IMR-90 (cell line): ENCODE results near the gene LGALS16. TPM values are rescaled to one million over a fixed set of nuclear protein-coding genes. Genes with fewer than 3 reads are reported as not detected.

Source experiments
- ATAC-seq: fragments of 200-7000 bp; cut with Tn5 transposase; 2 replicates; pipeline ENCODE4 v1.9.1; 2020; ENCODE audit warnings: low read depth, mild to moderate bottlenecking, moderate library complexity
- Bru-seq: library from RNA; stranded (reverse); fragments of 400-500 nt; gene quantifications from one replicate; lab custom pipeline; 2021; lab: Mats Ljungman, UMichigan
- BruChase-seq, 2 experiments: library from RNA; stranded (reverse); fragments of 400-500 nt; gene quantifications; one replicate each; lab custom pipeline; 2021; lab: Mats Ljungman, UMichigan
- BruUV-seq: library from RNA; stranded (reverse); fragments of 400-500 nt; replicated peaks from 2 replicates; lab custom pipeline; 2021; lab: Mats Ljungman, UMichigan
- CTCF ChIA-PET: fragments of 300-600 bp; formaldehyde crosslinking; extraction: SDS; loops from one replicate; lab custom pipeline; 2021; ENCODE audit warnings: antibody characterized with exemption; lab: Yijun Ruan, JAX
- POLR2A ChIA-PET: fragments of 300-600 bp; sonication (Branson Sonifier 250); formaldehyde crosslinking; loops from one replicate; lab custom pipeline; 2022; ENCODE audit warnings: antibody characterized with exemption; ENCODE audit not compliant: unreplicated experiment; lab: Charles Lee
- DNase-seq: peaks from one replicate; pipeline ENCODE4 v3.0.0; 2013
- H2AFZ ChIP-seq: replicated peaks from 2 replicates; pipeline ENCODE3; 2013; ENCODE audit warnings: low read length, mild to moderate bottlenecking; ENCODE audit not compliant: poor library complexity
- H2AK5ac ChIP-seq: 2 replicates; pipeline ENCODE4 v1.6.1; 2013; ENCODE audit warnings: low read depth, low read length, inconsistent platforms
- H2AK9ac ChIP-seq: replicated peaks from 2 replicates; pipeline ENCODE3; 2013; ENCODE audit warnings: mild to moderate bottlenecking, low read depth, low read length, moderate library complexity; ENCODE audit not compliant: poor library complexity
- H2BK120ac ChIP-seq: 2 replicates; pipeline ENCODE4 v1.6.1; 2013; ENCODE audit warnings: low read depth, low read length, inconsistent platforms
- H2BK15ac ChIP-seq: 3 replicates; pipeline ENCODE4 v1.6.1; 2013; ENCODE audit warnings: low read depth, low read length, inconsistent platforms
- H2BK20ac ChIP-seq: 2 replicates; pipeline ENCODE4 v1.6.1; 2013; ENCODE audit warnings: low read depth, mild to moderate bottlenecking, inconsistent platforms, low read length, moderate library complexity
- H2BK5ac ChIP-seq: 2 replicates; pipeline ENCODE4 v1.6.1; 2013; ENCODE audit warnings: mild to moderate bottlenecking, low read depth, low read length, inconsistent platforms; ENCODE audit not compliant: poor library complexity, severe bottlenecking
- H3K14ac ChIP-seq: replicated peaks from 2 replicates; pipeline ENCODE4 v1.6.1; 2013; ENCODE audit warnings: low read depth, low read length, inconsistent platforms
- H3K18ac ChIP-seq: 2 replicates; pipeline ENCODE4 v1.6.1; 2013; ENCODE audit warnings: low read depth, low read length, control low read depth
- H3K23ac ChIP-seq: 2 replicates; pipeline ENCODE4 v1.6.1; 2013; ENCODE audit warnings: low read depth, low read length, inconsistent platforms
- H3K27ac ChIP-seq: 2 replicates; pipeline ENCODE4 v1.5.1; 2013; ENCODE audit warnings: mild to moderate bottlenecking, control low read depth, low read length; ENCODE audit not compliant: insufficient read depth
- H3K27me3 ChIP-seq: 2 replicates; pipeline ENCODE4 v1.6.1; 2013; ENCODE audit warnings: low read length; ENCODE audit not compliant: control insufficient read depth, insufficient read depth
- H3K36me3 ChIP-seq: 2 replicates; pipeline ENCODE4 v1.6.1; 2013; ENCODE audit warnings: low read length, mixed read lengths; ENCODE audit not compliant: control insufficient read depth, insufficient read depth
- H3K4ac ChIP-seq: 2 replicates; pipeline ENCODE4 v1.6.1; 2013; ENCODE audit warnings: low read depth, low read length, inconsistent platforms
- H3K4me1 ChIP-seq: 2 replicates; pipeline ENCODE4 v1.6.1; 2013; ENCODE audit warnings: low read length, mixed read lengths; ENCODE audit not compliant: control insufficient read depth, insufficient read depth
- H3K4me2 ChIP-seq: 2 replicates; pipeline ENCODE4 v1.6.1; 2013; ENCODE audit warnings: low read depth, mild to moderate bottlenecking, control low read depth, low read length, moderate library complexity
- H3K4me3 ChIP-seq: 2 replicates; pipeline ENCODE4 v1.5.1; 2013; ENCODE audit warnings: low read depth, mild to moderate bottlenecking, control low read depth, low read length, moderate library complexity; ENCODE audit not compliant: insufficient read depth
- H3K56ac ChIP-seq: 2 replicates; pipeline ENCODE4 v1.6.1; 2013; ENCODE audit warnings: low read length, inconsistent platforms; ENCODE audit not compliant: insufficient read depth; ENCODE audit errors: extremely low read depth
- H3K79me1 ChIP-seq, 2 experiments: 2 replicates each; pipeline ENCODE4 v1.6.1; 2013; ENCODE audit warnings: low read length in 2 of 2, inconsistent platforms in 1 of 2, low read depth in 1 of 2
- H3K9ac ChIP-seq: 2 replicates; pipeline ENCODE4 v1.6.1; 2013; ENCODE audit warnings: low read depth, low read length, control low read depth
- H3K9me1 ChIP-seq: 2 replicates; pipeline ENCODE4 v1.6.1; 2013; ENCODE audit warnings: low read length, inconsistent platforms; ENCODE audit not compliant: insufficient read depth
- H3K9me3 ChIP-seq: 2 replicates; pipeline ENCODE4 v1.6.1; 2013; ENCODE audit warnings: low read length; ENCODE audit not compliant: control insufficient read depth, insufficient read depth
- H4K20me1 ChIP-seq: 2 replicates; pipeline ENCODE4 v1.6.1; 2013; ENCODE audit warnings: low read length, inconsistent platforms; ENCODE audit not compliant: insufficient read depth
- H4K5ac ChIP-seq: 2 replicates; pipeline ENCODE4 v1.6.1; 2013; ENCODE audit warnings: mild to moderate bottlenecking, low read depth, low read length, control low read depth
- H4K8ac ChIP-seq, 2 experiments: 2 replicates each; pipeline ENCODE4 v1.6.1; 2013; ENCODE audit warnings: low read depth in 2 of 2, low read length in 2 of 2, control low read depth in 1 of 2, inconsistent platforms in 1 of 2
- H4K91ac ChIP-seq: 2 replicates; pipeline ENCODE4 v1.6.1; 2013; ENCODE audit warnings: low read depth, low read length, inconsistent platforms; ENCODE audit not compliant: insufficient read depth
- BHLHE40 ChIP-seq: fragments of 150-350 bp; IDR thresholded peaks from 2 replicates; pipeline ENCODE4 v1.6.1; 2016; ENCODE audit warnings: mild to moderate bottlenecking, low read depth, low read length
- CEBPB ChIP-seq: IDR thresholded peaks from 2 replicates; pipeline ENCODE4 v1.6.1; 2012; ENCODE audit warnings: low read depth, low read length, improper control_type of control experiment
- CTCF ChIP-seq: conservative IDR thresholded peaks from 2 replicates; pipeline ENCODE4 v1.5.1; 2012; ENCODE audit warnings: mild to moderate bottlenecking, low read depth, low read length, improper control_type of control experiment
- FOS ChIP-seq: fragments of 150-350 bp; IDR thresholded peaks from 2 replicates; pipeline ENCODE4 v1.6.1; 2016; ENCODE audit warnings: low read depth, low read length
- MAFK ChIP-seq: IDR thresholded peaks from 2 replicates; pipeline ENCODE4 v1.6.1; 2012; ENCODE audit warnings: low read depth, low read length, improper control_type of control experiment
- MAZ ChIP-seq: IDR thresholded peaks from 2 replicates; pipeline ENCODE4 v1.6.1; 2012; ENCODE audit warnings: low read depth, mild to moderate bottlenecking, low read length, improper control_type of control experiment, moderate library complexity, borderline replicate concordance
- NFE2L2 ChIP-seq: fragments of 150-350 bp; IDR thresholded peaks from 2 replicates; pipeline ENCODE4 v1.6.1; 2016; ENCODE audit warnings: low read depth, mild to moderate bottlenecking, low read length
- POLR2A ChIP-seq: IDR thresholded peaks from 2 replicates; pipeline ENCODE4 v1.6.1; 2012; ENCODE audit warnings: mild to moderate bottlenecking, low read depth, low read length
- RAD21 ChIP-seq: IDR thresholded peaks from 2 replicates; pipeline ENCODE4 v1.6.1; 2012; ENCODE audit warnings: low read length, improper control_type of control experiment
- RCOR1 ChIP-seq: IDR thresholded peaks from 2 replicates; pipeline ENCODE4 v1.6.1; 2012; ENCODE audit warnings: mild to moderate bottlenecking, low read length, improper control_type of control experiment; ENCODE audit not compliant: insufficient replicate concordance
- RFX5 ChIP-seq: IDR thresholded peaks from 2 replicates; pipeline ENCODE4 v1.8.0; 2012; ENCODE audit warnings: low read depth, mild to moderate bottlenecking, low read length, moderate library complexity
- SMC3 ChIP-seq: fragments of 150-350 bp; IDR thresholded peaks from 2 replicates; pipeline ENCODE4 v1.6.1; 2016; ENCODE audit warnings: low read depth, mild to moderate bottlenecking, antibody characterized with exemption, low read length, moderate library complexity
- USF2 ChIP-seq: fragments of 150-350 bp; IDR thresholded peaks from 2 replicates; pipeline ENCODE4 v1.6.1; 2017; ENCODE audit warnings: mild to moderate bottlenecking, antibody characterized with exemption, low read length, low read depth
- WGBS, 2 experiments: methylation state at CpG; one replicate each; pipeline versions ENCODE4 v1.1.5 to v1.1.7; 2013; ENCODE audit warnings: missing lambda C conversion rate in 2 of 2; ENCODE audit not compliant: insufficient read length in 1 of 2; ENCODE audit errors: extremely low coverage in 2 of 2; 5-methylcytosine and 5-hydroxymethylcytosine counted together
- dilution Hi-C: fragments of 300-500 bp; cut with HindIII; formaldehyde crosslinking; loops from one replicate; pipeline ENCODE4 v1.14.3; 2018; ENCODE audit warnings: low sequenced_read_pairs; ENCODE audit not compliant: unreplicated experiment
- in situ Hi-C: fragments of 300-500 bp; cut with MboI; formaldehyde crosslinking; loops from 3 replicates; pipeline ENCODE4 v1.14.3; 2019; ENCODE audit warnings: low sequenced_read_pairs, inconsistent platforms, mixed read lengths
- intact Hi-C: fragments of 100-400 bp; cut with micrococcal nuclease; formaldehyde crosslinking; loops from 2 replicates; pipeline ENCODE4 v1.10.0; 2022
- long read RNA-seq: library from polyadenylated mRNA; unstranded; transcript quantifications from one replicate; pipeline ENCODE4 v2.0.0, GENCODE V29; 2021; ENCODE audit not compliant: unreplicated experiment
- polyA plus RNA-seq, 3 experiments: library from polyadenylated mRNA; depleted of rRNA; stranded (reverse); fragments of >200 nt; gene quantifications; 2 replicates each; pipeline ENCODE4 v1.2.3, GENCODE V29; 2012; ENCODE audit warnings: low replicate concordance in 1 of 3
- total RNA-seq: library from RNA; depleted of rRNA; stranded (reverse); fragments of >200 nt; gene quantifications from 2 replicates; pipeline ENCODE4 v1.2.3, GENCODE V29; 2012; rRNA removed

LGALS16 gene, protein sequence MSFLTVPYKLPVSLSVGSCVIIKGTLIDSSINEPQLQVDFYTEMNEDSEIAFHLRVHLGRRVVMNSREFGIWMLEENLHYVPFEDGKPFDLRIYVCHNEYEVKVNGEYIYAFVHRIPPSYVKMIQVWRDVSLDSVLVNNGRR
- not detected in 2 replicates for total RNA-seq
- polyA plus RNA-seq (2012; rRNA removed), result not detected in 2 replicates
- polyA plus RNA-seq (2012; cell fraction: cytosol; rRNA removed), result not detected in 2 replicates
- polyA plus RNA-seq (2012; cell fraction: nucleus; rRNA removed; ENCODE audit: low replicate concordance), result not detected in 2 replicates
- Bru-seq, nascent RNA, result not detected
- BruChase-seq, experiment 1, labeled RNA remaining after a 6-hour chase, result not detected
- BruChase-seq, experiment 2, labeled RNA remaining after a 2-hour chase, result not detected
- long read RNA-seq, result 0 reads

DNA sequence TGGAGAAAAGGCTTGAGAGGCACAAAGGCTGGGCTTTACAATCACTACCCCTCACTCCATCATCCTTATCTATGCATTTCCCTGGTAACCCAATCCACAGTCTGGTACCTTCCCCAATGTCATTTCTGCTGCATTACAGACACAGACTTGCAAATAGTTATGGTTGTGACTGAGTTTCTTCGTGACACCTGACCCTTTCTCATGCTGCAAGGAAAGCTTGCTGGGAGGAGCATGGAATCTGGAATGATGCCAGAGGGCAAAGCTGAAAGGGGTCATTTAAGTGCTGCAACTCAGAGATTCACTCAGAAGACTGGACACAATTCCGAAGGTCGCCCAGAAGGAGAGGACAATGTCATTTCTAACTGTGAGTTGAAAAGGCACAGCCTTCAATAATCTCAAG lies at the start of gene LGALS16:
Gene LGALS16 (plus strand): TSS at position 301 of the 400 bp plus-strand sequence. CDS start 49 bp downstream, at position 350.
- dilution Hi-C loops, result no loop called here
- Histone ChIP-seq H3K27me3 (no peaks in the 10 kb centered on the region), H3K18ac (no peak within 1 kb of the TSS), H3K79me1 (no peaks in the 10 kb centered on the region), H4K91ac (no peak within 1 kb of the TSS), H3K9me3 (no peaks in the 10 kb centered on the region), H2BK15ac (no peak within 1 kb of the TSS), H2BK20ac (no peak within 1 kb of the TSS), H3K4me2 (no peak within 1 kb of the TSS), H3K4ac (no peak within 1 kb of the TSS), H3K4me3 (no peak within 1 kb of the TSS), H2BK120ac (no peak within 1 kb of the TSS), H4K20me1 (no peaks in the 10 kb centered on the region), H3K27ac (no peak within 1 kb of the TSS), H4K8ac (no peak within 1 kb of the TSS), H2AK5ac (no peak within 1 kb of the TSS), H3K4me1 (no peaks in the 10 kb centered on the region), H3K14ac (no peak within 1 kb of the TSS), H3K36me3 (no peaks in the 10 kb centered on the region), H2BK5ac (no peak within 1 kb of the TSS), H3K9ac (no peak within 1 kb of the TSS), H3K23ac (no peak within 1 kb of the TSS), H3K56ac (no peak within 1 kb of the TSS), H4K5ac (no peak within 1 kb of the TSS), H3K9me1 (no peaks in the 10 kb centered on the region), H2AK9ac (no peak within 1 kb of the TSS), H2AFZ (no peak within 1 kb of the TSS)
- intact Hi-C loops, result no loop called here
- POLR2A ChIA-PET, result no interaction called here
- TF ChIP-seq CEBPB (no peak), MAZ (no peak), NFE2L2 (no peak), RFX5 (no peak), MAFK (no peak), POLR2A (no peak), RAD21 (no peak), RCOR1 (no peak), SMC3 (no peak), BHLHE40 (no peak), CTCF (no peak), FOS (no peak), USF2 (no peak)
- DNase-seq, result no peak
- CTCF ChIA-PET, result no interaction called here
- WGBS, 2 experiments, result no CpG with 5 or more reads among the region's 3 CpGs
- ATAC-seq, result no peak
- BruUV-seq, result no TSS peak
- in situ Hi-C loops, result no loop called here
